Fibroblast of villous mesenchyme (primary cell): ENCODE results near the gene ADAMTS18. TPM values are rescaled to one million over a fixed set of nuclear protein-coding genes. Genes with fewer than 3 reads are reported as not detected.
A peak's percentile ranks its signal among the peaks of the same experiment; 100 is the strongest.
"Not testable (repeated sequence)": the region's sequence is repeated elsewhere in the genome, so short reads cannot be mapped to it uniquely, and the experiment has no call there.

Experiments
- DNase-seq: peaks from one replicate; pipeline ENCODE4 v3.0.0-alpha.2; 2010; ENCODE audit warnings: low read depth
- H3K4me3 ChIP-seq: 2 replicates; pipeline ENCODE4 v1.5.1; 2011; ENCODE audit warnings: low read depth, mild to moderate bottlenecking, low read length
- CTCF ChIP-seq: IDR thresholded peaks from 2 replicates; pipeline ENCODE4 v1.5.1; 2012; ENCODE audit warnings: low read depth, mild to moderate bottlenecking, low read length; ENCODE audit not compliant: insufficient read depth
- total RNA-seq: library from RNA; depleted of rRNA; stranded (reverse); fragments of >200 nt; gene quantifications from 2 replicates; pipeline ENCODE4 v1.2.3, GENCODE V29; 2012

Gene ADAMTS18
- total RNA-seq, 1 donor = not detected

GRCh38 chr16:77289331-77289809 lies 145.5 kb downstream of the ADAMTS18 start:
- no peak overlapping the region for H3K4me3 ChIP-seq
- no peak for TF ChIP-seq CTCF
- DNase-seq = peak; percentile 95

GRCh38 chr16:77288222-77288621 lies 146.6 kb downstream of the ADAMTS18 start:
- no peak overlapping the region for H3K4me3 ChIP-seq
- TF ChIP-seq CTCF = no peak
- DNase-seq = peak; percentile 88

GRCh38 chr16:77285676-77286075 lies 149.2 kb downstream of the ADAMTS18 start:
- H3K4me3 ChIP-seq = no peak overlapping the region
- no peak for TF ChIP-seq CTCF
- DNase-seq = no peak

- TF ChIP-seq CTCF = no peak
- H3K4me3 ChIP-seq = no peak overlapping the region
- DNase-seq = no peak
These were observed 152.5 kb downstream of the ADAMTS18 start for GRCh38 chr16:77282345-77282744.

GRCh38 chr16:77279316-77279715 lies 155.5 kb downstream of the ADAMTS18 start:
- not testable (repeated sequence) for H3K4me3 ChIP-seq
- DNase-seq = peak; percentile 18

- DNase-seq = no peak
- H3K4me3 ChIP-seq = no peak overlapping the region
- no peak for TF ChIP-seq CTCF
These were observed 157.3 kb downstream of the ADAMTS18 start for GRCh38 chr16:77277571-77277970.

- TF ChIP-seq CTCF = no peak
- no peak for DNase-seq
- no peak overlapping the region for H3K4me3 ChIP-seq
These were observed 157.7 kb downstream of the ADAMTS18 start for GRCh38 chr16:77277141-77277540.
